COLO829 (cell line): ENCODE data around the gene RALGPS1.

Experiments
- DNase-seq: peaks from one replicate; pipeline ENCODE4 v3.0.0; 2012; ENCODE audit warnings: low spot score

RALGPS1 gene

DNA sequence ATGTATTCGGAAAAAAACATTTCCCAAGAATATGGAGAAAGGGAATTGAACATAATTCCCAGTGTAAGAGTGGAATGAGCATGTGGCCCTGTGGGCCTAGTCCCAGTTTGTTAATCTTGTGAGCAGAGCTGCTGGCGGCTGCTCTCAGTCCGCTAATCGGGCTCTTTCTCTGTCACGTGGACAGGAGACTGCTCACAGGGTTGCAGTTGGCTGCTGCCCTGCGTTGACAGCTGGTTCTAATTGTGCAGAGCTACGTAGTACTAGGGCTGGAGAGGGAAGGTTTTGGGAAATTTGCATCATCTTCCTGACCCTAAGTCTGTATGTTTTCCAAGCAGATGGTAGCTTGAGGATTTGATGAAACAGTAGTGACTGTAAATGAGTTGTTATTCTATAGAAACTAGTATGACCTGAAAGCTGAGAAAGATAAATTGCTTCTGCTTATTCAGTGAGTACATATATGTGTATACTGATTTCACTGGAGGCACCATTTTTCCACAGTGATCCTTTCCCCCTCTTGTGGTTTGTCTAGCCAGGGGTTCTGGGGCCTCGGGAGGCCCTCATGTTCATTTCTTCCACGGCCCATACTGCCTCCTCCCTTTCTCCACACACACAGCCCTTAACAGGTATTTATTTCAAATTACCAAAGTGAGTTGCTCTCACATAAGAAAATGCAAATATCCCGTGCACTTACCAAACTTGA, 107.2 kb downstream of the RALGPS1 start:
- DNase-seq = no peak

- DNase-seq = no peak
These were observed 108.5 kb downstream of the RALGPS1 start for GRCh38 chr9:127022913-127023660.

DNA sequence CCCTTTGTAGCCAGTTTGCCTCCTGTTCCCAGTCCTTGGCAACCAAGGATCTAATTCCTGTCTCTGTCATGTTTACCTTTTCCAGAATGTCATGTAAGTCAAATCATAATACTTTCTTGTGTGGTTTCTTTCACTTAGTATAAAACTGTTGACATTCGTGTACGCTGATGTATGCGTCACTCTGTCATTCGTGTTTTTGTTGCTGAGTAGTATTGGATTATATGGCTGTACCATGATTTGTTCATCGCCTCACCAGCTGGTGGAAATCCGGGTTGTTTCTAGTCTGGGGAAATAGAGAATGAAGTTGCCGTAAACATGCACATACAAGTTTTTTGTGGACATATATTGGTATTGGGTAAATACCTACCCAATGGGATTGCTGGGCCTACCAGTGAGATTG, 110.5 kb downstream of the RALGPS1 start:
- DNase-seq = no peak

DNA sequence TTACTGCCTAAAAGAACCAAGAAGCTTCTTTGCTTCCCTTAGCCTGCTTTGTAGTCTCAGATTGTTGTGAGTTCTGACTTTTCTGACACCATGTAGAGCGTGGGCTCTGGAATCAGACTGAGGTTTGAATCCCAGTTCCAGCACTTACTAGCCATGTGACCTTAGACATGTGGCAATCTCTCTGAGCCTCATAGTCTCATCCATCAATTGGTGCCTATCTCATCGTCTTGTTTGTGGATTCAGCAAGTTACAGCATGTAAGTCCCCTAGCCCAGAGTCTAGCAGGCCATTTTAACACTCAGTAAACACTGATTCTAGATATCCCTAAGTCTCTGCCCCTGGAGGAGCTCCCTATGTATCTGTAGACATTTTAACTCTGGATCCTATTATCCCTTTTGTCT, 113.1 kb downstream of the RALGPS1 start:
- no peak for DNase-seq

DNA sequence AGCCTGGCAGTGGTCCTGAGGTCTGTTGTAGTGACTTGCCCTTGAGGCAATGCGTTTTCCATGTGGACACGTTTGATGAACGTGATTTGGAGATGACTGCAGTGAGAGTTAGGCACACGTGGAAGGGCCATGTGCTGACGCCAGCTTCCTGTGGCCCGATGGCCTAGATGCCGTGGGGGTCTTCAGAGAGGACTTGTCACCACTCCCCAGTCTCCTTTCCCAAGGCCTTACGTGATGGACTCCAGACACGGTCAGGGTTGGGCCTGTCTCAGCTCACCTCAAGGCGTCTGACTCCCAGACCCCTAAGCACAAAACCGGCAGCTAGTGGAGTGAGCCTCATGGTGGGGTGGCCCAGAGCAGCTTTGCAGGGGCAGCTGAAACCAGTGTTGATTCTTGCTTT, 115.0 kb downstream of the RALGPS1 start:
- no peak for DNase-seq

- no peak for DNase-seq
These were observed 116.5 kb downstream of the RALGPS1 start for GRCh38 chr9:127030814-127031740.

DNA sequence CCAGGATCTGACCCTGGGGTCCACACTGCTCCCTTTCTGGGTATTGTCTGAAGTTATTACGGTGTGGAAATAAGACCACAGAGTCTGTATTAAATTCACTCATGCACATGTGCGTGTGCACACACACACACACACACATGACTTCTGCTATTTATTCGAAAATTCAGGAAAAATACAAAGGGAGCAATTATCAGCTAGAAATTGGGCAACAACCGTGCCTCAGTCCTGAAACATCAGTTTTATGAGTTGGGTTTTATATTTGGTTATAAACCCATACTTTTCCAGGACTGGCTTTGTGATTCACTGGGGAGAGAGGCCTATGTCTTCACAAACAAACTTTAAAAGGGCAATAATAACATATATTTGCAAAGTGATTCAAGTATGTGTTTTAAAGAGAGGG, 117.7 kb downstream of the RALGPS1 start:
- no peak for DNase-seq

DNA sequence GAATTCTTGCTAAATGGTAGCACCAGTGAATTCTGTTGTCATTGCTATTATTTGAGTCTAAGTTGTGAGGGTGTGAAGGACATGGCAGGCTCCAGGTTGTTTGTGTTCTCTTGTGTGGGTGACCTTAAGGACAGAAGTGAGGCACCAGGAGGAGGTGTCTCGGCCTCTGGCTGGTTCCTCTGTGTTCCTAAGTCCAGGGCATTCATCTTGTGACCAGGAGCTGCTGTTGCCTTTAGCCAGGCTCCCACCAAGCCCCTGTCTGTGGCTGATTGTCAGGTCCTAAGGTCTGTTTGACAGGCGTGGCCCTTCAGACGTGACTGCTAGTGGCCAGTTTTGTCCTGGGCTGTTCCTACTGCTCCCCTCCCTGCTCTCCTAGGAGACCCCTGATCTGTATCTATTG, 118.5 kb downstream of the RALGPS1 start:
- DNase-seq = no peak

- DNase-seq = no peak
These were observed 119.2 kb downstream of the RALGPS1 start for GRCh38 chr9:127033789-127034188.

DNA sequence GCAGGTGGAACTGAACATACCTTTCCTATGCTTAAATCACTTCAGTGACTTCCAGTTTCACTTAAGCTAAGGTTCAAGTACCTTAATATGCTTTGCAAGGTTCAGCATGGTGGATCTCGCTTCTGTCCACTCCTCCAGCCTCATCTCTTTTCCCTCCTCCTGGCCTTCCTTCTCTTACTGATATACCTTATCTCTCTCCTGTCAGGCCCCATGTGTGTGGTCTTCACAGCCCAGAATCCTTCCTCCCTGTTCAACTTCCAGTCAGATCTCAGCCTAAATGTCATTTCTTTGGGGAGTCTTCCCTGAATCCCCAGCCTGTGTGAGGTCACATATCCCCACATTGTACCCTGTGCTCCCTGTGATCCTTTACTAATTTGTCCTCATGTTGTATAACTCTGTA, 120.1 kb downstream of the RALGPS1 start:
- no peak for DNase-seq

DNA sequence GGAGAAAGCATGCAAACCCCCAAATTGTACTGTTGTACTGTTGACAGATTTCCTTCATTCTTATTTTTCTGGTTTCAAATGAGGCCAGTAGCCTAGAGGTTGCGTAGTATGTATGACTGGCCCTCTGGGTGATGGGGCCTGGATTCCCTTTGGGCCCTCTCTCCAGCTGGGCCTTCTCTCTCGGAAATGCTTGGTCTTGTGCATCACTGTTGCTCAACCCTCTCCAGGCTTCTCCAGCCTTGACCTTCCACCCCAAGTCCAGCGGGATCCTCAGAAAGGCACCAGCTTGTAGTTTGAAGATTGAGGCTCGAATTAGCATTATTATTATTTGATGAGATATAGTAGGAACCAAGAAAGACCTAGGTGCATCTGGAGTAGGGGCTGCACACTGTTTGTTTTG, 120.8 kb downstream of the RALGPS1 start:
- DNase-seq = no peak

DNA sequence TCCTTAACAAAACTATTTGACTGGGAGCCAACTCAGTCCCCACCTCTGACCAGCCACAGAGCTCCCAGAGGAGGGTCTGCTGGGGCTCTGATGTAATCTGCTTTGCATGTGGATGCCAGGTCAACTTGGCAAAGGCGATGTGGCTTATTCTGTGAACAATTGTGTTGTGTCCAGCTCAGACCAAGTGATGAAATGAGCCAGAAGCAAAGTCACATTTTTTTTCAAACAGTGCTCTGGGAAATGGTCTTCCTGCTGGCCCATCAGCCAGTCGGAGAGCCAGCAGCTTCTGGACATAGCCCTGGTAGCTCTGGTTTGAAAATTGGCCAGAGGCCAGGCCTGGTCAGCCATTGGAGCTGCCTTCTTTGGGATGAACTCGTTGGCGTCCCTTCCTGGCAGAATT, 121.4 kb downstream of the RALGPS1 start:
- DNase-seq = no peak

- no peak for DNase-seq
These were observed 121.9 kb downstream of the RALGPS1 start for GRCh38 chr9:127036437-127036836.

DNA sequence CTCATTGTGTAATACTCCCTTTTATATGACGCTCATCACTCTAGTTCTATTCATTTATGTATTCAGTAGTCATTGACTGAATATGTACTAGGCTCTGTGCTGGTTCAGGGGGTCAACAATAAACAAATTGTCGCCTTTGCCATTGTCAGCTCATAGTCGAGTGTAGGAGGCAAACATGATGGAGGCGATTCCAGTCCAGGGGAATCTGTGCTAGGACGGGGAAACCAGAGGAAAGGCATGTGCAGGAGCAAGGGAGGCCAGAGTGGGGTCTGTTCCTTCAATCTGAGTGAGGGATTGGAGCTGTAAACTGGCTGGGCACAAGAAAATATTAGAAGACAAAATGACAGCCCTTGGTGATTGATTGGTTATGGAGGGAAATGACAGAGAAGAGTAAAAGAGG, 123.9 kb downstream of the RALGPS1 start:
- DNase-seq = no peak

GRCh38 chr9:127039492-127039891, 124.9 kb downstream of the RALGPS1 start:
- no peak for DNase-seq

DNA sequence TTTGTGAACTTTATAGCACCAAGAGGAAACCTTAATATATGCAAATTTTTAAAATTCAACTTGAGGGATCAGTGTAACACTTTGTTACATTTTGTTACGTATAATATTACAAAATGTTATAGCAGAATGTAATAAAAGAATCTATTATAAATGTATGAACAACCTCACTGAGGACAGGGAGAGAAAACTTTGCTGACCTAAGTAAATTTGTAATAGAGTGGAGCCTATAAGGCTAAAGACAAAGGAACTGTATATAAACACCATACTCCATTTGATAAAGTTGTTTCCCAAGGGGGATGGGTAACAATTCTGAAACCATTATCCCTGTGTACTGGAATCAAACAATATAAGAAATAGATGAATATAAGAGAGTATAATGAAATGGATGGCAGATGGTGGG, 130.6 kb downstream of the RALGPS1 start:
- DNase-seq = no peak

GRCh38 chr9:127047971-127048370, 133.4 kb downstream of the RALGPS1 start:
- DNase-seq = no peak

- peak; percentile 80 for DNase-seq
These were observed 134.5 kb downstream of the RALGPS1 start for GRCh38 chr9:127049044-127049443.

GRCh38 chr9:127049581-127049980, 135.0 kb downstream of the RALGPS1 start:
- DNase-seq = no peak

GRCh38 chr9:127050152-127050551, 135.6 kb downstream of the RALGPS1 start:
- DNase-seq = no peak

DNA sequence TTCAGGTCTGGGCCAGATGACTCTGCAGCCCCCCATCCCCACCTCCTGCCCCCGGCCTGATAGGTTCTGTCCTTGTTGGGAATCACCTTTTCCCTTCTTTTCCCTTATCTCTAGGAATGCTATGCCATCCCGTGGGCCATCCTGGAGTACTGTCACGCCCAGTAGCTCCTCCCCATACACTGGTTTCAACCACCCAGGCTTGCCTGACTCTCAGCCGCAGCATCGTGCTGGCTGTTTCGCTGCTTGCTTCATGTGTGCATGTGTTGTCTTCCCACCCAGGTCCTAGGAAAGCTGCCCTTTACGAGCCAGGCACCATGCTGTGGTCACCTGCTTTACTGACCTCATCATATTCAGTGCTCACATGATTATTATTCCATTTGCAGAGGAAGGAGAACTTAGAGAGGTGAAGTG, 136.0 kb downstream of the RALGPS1 start:
- no peak for DNase-seq

- DNase-seq = no peak
These were observed 137.5 kb downstream of the RALGPS1 start for GRCh38 chr9:127051881-127052595.
